ENCODE results near the gene ERICH2.
A peak's percentile ranks its signal among the peaks of the same experiment; 100 is the strongest.

Gene ERICH2

DNA sequence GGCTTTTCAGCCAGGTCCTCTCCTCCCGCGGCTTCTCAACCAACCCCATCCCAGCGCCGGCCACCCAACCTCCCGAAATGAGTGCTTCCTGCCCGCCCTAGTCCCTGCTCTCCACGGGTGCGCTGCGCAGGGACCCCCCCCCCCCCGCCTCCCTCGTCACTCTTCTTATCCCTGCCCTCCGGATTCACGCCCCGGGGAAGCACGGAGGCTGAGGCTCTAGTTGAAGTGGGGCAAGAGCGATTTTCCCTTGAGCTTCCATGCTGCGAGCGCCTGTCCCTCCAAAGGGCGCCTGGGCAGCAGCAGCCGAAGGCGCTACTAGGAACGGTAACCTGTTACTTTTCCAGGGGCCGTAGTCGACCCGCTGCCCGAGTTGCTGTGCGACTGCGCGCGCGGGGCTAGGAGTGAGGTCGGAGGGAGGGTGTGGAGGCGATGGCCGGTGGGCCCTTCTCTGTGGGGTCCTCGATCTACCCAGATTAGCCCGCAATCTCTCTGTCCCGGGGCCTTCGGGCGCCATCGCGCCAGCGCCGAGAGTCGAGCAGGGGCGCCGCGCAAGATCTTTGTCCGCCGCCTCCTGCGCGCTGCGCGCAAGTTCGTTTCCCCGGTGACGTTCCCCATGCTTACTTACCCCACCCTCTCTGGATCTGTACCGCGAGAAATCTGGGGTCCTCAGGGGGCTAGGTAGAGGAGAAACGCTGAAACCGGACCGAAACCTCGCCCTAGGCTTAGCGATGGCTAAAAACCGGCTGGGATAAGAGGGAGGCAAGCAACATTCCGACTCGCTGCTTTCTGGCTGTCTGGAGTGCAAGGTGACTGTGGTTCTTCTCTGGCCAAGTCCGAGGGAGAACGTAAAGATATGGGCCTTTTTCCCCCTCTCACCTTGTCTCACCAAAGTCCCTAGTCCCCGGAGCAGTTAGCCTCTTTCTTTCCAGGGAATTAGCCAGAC, 47.2 kb downstream of the ERICH2 start:
- DNase-seq: no peak

DNA sequence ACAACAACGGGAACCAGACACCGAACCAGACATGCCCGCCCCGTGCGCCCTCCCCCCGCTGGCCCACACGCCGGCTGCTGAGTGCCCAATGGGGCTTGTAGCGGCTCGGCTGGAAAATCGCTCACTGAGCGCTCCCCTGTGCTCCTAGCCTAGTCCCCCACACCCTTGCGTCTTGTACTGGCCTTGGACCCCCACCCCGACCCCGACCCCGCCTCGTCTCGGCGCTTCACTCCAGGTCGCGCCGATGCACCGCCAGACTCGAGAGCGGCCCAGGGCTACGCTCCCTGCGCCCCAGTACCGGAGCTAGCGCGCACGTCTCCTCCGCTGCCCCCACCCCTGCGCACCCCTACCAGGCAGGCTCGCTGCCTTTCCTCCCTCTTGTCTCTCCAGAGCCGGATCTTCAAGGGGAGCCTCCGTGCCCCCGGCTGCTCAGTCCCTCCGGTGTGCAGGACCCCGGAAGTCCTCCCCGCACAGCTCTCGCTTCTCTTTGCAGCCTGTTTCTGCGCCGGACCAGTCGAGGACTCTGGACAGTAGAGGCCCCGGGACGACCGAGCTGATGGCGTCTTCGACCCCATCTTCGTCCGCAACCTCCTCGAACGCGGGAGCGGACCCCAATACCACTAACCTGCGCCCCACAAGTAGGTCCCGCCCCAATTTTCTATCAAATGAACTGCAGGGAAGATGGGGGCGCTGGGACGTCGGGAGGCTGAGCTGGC, 48.0 kb downstream of the ERICH2 start:
- no peak for DNase-seq

DNA sequence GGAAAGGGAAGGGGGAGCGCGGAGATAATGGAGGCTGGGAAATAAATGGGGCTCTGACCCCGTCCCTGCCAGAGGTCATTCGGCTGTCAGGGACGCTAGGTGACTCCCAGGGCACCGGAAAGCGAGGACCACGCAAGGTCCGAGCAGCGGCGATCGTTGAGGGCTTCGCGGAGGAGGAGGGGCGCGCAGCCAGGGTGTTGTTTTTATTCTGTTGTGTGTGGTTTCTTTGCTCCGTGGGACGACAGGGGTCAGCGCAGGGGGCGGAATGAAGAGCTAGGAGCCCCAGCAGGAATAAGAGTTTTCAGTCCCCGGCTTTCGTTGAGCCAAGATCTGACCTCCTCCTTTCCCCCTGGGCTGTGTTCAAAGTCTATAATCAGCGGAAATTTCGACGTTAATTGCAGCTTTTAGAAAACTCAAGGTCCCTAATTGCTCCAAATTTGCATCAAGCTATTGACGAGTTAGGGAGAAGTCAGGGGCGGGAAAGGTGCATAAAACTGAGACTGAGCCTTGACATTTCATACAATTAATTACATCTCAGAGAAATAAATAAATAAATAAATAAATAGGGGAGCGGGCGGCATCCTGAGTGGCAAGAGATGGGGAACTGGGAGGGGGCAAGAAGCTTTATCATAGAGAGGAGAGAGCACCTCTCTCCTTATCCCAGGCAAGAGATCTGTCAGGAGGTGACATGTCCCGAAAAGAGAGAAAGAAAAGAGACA, 48.7 kb downstream of the ERICH2 start:
- DNase-seq: no peak

DNA sequence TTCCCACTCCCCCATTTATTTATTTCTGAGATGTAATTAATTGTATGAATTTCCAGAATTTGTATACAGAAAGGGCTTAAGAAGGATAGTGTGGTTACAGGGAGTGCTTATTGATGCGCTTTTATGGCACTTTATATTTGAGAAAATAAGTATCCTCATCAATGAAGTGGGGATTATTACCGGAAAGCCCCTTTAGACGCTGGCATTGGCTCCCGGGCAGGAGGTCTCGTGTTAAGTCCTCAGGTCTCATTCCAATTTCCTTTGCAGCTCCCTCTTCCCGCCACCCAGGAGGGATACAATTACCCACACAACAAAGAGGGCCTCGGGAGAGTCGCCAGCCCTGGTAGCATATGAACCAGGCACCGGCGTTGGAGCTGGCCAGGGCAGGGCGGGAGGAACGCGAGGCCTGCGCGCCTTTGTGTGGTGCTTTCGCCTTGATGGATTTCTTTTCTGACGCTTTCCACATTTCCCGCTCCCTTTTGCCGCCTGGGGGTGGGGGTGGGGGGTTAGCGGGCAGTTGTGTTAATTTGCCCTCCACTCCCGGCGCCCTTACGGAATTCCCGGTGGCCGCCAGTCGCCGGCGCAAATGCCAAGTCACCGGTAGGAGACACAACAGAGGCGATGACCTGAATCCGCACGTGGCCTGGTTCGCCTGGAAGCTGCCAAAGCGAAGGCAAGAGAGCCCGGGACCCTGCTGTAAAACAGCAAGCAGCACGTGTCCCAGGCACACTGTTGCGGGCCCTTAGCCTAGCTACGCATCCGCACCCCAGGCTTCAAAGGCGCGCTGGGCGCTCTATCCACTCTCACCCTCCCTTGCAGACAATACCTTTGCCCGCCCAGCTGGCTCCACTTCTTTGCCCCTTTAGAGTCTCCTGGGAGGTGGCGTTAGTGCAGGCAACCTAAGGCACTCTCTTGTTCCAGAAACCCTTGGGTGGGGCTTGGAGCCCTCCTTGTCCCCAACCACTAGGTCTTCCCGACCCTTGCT, 49.8 kb downstream of the ERICH2 start:
- no peak for DNase-seq

DNA sequence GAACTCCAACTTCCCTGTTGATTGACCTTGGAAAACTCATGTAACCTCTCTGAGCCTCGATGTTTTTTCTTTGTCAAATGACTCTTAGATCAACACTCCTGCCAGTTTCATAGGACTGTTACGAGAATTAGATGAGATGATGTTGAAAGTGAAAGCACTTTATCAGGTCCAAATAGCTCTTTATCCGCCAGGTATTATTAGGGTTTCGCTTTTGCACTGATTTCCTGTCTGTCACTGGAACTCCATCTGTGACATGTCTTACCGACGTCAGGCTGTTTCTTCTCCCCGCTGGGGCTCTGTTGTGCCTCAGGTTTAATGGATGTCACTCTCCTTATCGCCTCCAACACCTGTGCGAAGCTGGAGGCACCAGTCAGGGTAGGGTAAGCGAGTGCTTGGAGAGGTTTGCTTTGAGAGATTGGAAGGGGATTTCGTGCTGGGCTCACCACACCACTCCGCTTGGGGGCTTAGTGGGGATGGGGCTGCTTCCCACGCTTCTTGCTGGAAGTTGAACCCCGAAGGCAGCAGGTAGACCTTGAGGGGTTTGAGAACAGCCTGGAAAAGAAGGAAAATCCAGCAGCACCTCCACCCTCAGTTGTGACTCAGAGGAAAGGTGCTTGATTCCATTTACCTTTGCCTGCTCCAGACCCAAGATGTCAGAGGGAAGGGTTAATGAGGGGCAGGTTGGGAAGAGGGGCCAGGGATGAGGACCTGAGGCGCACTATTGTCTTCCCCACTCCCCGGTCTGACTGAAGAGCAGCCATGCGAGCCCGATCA, 50.8 kb downstream of the ERICH2 start:
- peak; percentile 65 for DNase-seq

DNA sequence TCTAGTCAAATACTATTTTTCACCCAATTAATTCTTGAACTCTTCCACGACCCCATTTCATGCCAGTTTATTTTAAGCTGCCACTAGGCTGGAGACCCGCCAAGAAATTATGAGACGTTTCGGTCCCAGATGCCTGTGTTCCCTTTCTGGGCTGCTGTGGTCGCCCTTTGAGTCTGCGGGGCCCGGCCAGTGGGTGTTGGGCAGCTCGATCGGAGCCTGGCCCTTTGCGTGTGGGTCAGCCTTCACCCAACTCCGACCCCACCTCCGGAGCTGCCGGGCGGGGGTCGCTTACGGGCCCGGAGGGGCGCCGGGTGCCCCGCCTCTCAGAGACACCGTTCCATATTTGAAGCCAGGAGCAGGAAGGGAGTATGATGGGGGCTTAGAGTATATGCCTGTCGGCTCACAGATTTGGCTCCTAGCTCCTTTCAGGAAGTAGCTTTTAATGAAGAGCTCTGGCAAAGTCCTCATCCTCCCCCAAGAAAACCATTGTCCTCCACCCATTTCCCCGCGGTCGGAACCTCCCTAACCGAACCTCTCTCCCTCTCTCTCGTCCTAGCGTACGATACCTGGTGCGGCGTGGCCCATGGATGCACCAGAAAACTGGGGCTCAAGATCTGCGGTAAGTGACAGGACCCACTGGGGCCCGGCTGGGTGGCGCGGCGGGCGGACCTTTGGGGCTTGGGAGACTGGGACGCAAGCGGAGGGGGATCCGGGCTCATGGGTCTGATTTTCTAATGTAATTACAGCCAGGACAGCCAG, 51.5 kb downstream of the ERICH2 start:
- no peak for DNase-seq

DNA sequence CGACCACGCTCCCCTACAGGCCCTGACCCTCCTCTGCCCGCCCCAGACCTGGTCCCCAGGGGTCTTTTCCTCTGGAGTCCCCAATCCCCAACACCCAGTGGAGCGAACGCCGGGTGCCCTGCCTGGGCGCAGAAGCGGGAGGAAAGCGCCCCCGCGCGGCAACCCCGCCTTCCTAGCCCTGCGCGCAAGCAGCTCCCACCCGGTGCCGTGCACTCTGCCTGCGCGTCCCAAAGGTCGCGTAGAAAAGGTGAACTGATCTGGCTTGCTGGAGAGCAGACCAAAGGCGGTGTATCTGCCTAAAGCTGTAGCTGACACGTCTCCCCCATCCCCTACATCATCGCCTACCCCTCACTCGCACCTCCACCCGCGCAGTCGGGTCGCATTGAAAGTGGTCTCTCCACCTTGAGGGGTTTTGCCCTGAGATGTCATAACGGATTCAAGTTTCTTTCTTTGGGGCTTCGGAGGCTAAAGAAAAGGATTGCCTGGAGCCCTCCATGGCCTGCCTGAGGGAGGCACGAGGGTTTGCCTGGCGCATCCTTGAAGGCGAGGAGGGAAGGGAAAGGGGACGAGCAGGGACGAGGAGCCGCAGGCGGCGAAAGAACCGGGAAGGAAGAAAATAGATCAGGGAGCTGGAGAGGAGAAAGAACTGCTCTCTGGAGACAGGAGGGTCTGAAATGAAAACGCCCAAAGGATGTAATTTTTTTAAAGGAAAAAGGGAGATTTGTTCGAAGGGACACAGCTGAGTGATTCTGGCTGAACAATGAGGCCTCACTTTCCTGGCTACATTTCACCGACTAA, 52.3 kb downstream of the ERICH2 start:
- DNase-seq: no peak

DNA sequence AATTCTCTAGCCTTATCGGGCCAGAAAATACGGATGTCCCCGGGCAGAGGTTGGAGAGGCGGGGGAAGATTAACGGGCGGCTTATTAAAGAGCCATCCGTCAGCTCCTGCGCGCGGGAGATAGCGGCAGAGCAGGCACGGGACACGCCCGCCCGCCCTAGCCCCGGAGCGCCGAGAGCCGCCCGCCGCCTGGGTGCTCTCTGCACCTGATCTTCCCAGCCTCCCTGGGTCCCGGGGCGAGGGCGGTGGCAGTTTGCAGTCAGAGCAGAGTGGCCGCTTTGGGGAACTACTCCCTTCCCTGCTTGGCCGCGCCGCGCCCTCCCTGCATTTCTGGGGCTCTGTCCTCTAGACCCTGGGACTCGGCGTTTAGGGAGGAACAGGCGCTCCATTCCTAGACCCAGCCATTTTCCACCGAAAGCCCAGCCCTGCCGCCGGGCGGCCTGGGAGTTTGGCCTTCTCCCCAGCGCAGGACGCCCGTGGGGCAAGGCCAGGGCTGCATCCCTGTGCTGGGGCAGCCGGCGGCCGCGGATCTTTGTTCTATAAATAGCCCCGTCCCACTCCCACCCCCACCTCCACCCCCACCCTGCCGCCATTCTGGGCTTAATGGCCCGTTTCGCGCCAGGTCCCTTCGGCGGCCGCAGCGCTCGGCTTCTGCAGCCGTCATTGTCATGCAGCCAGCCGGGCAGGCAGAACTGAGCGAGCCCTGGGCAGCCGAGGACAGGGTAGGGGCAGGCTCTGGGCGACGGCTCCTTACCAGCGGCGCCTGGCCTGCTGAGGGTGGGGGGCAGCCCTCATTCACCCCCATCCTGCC, 53.1 kb downstream of the ERICH2 start:
- DNase-seq: no peak

DNA sequence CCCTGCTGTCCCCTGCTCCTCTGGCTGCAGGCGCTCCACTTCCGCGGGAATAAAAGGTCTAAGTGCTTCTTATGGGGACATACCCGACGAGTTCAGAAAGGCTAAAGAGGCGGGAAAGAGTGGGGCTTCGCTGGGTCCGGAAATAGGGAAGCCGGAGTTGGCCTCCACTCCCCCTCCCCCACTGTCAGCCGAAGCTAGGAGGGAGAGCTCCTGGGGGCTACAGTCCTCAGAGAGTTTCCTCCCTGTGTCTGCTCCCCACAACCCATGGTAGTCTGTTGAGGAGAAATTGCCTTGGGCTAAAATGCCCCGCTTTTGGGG, 53.7 kb downstream of the ERICH2 start:
- no peak for DNase-seq

DNA sequence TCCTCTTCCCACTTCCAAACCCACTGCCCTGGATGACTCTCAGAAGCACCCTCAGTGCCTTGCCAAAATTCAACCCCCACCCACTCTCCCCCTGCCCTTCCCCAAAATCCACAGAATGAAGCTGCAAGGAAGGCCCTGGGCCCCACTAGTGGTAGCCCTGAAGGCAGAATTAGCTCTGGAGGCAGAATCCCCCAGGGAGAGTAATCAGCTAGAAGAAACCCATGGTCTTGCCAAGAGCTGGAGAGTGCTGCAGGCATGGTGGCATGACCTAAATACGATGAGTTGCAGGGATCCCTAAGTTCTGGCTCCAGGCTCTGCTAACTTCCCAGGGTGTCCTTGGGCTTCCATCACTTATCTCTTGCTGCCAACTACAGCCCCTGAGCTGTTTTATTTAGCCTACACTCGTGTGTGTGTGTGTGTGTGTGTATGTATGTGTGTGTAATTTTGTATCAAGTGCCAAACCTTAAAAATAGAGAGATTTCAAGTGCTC, 54.4 kb downstream of the ERICH2 start:
- DNase-seq: no peak

DNA sequence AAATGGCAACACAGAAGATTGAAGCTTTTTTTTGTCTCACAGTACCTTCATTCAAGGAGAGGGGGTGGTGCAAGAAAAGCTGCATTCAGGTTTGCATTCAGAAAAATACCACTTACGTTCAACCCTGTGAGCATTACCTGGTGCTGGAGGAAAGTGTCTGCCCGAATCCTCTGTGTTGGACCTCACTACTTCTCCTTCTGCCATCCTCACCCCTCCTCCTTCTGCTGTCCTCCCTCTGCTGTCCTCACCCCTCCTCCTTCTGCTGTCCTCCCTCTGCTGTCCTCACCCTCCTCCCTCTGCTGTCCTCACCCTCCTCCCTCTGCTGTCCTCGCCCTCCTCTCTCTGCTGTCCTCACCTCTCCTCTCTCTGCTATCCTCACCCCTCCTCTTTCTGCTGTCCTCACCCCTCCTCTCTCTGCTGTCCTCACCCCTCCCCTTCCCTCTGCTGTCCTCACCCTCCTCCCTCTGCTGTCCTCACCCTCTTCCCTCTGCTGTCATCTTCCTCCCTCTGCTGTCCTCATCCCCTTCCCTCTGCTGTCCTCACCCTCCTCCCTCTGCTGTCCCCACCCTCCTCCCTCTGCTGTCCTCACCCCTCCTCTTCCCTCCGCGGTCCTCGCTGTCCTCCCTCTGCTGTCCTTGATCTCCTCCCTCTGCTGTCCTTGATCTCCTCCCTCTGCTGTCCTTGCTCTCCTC, 57.8 kb downstream of the ERICH2 start:
- no peak for DNase-seq

DNA sequence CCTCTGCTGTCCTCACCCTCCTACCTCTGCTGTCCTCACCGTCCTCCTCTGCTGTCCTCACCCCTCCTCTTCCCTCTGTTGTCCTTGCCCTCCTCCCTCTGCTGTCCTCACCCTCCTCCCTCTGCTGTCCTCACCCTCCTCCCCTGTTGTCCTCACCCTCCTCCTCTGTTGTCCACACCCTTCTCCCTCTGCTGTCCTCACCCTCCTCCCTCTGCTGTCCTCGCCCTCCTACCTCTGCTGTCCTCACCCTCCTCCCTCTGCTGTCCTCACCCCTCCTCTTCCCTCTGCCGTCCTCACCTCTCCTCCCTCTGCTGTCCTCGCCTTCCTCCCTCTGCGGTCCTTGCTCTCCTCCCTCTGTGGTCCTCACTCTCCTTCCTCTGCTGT, 58.3 kb downstream of the ERICH2 start:
- no peak for DNase-seq

DNA sequence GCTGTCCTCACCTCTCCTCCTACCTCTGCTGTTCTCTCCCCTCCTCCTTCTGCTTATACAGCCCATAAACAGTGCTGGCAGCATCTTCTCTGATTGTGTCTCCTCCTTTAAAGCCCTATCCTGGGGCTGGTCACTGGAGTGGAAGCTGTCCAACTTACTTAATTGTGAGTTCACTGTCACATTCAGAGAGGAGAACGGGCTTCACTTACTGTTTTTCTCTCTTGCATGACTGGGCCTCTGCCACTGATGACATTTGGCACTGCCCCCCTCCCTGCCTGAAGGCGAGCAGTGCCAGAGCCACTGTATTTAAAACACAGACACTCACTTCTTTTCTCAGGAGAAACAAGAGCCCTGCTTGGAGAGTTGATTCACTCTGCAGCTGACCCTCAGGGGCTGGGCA, 58.9 kb downstream of the ERICH2 start:
- no peak for DNase-seq

DNA sequence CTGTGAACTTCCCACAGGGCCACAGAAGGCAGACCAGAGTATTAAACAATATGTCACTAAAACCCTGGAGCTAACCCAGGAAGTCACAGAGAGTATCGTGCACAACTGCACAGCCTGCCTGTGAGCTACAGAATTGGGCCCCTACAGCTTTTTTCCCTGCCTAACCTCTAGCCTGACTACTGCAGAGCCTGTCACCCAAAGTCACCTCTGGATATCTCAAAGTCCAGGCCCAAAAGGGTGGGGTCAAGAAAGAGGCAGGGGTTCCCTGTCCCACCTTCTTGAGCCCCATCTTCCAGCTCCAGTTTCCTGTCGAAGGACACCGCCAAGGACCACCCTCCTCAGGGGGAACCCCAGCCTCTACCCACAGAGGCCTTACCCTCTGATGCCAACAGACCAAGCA, 60.0 kb downstream of the ERICH2 start:
- no peak for DNase-seq

DNA sequence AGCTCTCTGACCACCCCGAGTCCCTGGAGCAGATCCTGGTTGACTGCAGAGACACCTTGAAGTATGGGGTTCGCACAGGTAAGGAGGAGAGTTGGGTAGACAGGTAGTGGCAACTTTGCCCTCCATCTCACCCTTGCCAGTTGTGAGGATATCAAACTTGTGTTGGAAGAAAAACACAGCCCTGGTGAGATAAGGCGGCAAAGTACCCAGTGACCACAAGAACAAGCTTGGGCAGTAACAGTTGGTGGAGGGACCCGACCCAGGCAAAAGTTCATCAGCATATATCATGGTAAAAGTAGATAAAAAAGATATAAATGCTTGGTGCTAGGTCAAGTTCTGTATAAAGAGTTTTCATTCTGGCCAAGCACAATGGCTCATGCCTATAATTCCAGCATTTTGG, 60.9 kb downstream of the ERICH2 start:
- no peak for DNase-seq

DNA sequence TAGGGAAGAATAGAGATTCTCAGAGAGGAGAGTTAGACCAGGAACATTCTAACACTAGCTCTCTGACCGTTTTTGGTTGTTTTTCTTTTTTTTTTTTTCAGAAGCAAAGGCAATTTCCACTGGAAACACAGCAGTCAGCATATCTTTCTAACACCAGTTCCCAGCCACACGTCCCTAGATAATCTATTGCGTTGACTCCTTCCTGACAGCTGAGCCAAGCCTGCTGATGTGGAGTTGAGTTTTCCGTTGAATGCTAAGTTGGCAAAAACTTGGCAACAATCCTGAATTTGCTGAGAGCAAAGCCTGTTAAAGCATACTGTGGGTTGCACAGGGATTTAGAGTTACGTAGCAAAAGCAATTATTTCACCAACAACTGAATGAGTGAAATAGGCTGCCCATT, 65.8 kb downstream of the ERICH2 start:
- DNase-seq: no peak

DNA sequence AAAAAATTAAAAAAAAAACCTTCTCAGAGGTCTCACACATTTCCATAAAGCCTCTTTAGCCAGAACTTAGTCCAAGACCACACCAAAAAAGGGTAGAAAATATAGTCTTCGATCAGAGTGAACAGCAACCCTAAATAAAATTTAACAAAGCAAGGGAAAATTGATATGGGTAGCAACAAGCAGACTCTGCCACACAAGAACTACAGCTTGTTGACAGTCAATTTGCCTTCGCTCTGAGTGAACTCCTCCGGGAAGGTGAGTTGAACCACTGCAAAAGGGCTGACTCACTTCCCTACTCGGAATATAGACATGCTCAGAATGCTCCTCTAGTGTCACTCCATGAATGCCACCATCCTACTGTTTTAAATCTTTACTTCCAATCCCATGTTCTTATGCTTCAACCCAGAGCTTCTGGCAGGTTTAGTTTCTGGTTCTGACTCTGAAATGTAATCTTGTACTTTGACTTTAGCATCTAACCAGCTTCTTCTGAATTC, 70.6 kb downstream of the ERICH2 start:
- DNase-seq: no peak

DNA sequence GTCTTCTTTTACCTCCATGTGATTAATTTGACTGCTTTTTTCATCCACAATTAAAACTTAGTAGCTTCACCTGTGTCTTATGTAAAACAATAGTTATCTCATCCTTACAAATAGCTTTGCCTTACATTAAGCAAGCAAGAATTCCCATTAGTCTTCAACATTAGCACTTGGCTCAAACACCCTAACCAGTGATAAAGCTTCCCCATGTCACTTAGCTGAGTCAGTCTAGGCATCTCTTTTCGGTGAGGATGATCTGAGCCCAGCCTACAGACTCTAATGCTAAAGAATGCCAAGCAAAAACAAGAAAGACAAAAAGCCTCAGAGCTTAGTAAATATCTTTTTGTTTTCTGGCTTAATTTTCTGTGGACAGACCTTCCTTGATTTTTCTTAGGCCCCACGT, 72.6 kb downstream of the ERICH2 start:
- no peak for DNase-seq

All from CD4-positive, alpha-beta T cell treated with Interleukin-10 for 1 hour (primary cell).